Activated T-helper 1 cell treated with anti-CD3 and anti-CD28 coated beads, Interleukin-2, amount 50 U/mL, for 16 hours (primary cell): Measurements from ENCODE around the gene CDH20.
"Not testable (repeated sequence)": the region's sequence is repeated elsewhere in the genome, so short reads cannot be mapped to it uniquely, and the experiment has no call there.

Experiments used
- DNase-seq, 2 donors: peaks; one replicate each; pipeline ENCODE4 v3.0.0-alpha.2; 2020; ENCODE audit warnings: low read depth in 1 of 2, low spot score in 1 of 2

CDH20 gene

DNA sequence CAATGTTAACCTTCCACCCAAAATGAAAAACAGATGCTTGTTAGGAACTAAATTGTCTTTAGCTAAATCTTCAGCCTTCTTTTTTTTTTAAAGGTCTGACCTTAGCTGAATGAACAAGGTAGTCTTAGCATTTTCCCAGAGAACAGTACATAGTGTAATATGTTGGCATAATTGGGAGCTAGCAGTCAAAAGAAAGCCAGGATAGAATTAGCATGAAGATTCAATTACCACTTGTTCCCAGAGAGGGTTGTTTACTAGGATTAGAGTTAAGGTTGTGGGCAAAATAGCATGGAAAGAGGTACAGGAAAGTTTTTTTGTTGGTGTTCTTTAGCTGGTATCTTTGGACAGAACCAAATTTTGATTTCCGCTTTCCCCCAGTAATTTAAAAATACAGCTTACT, 6.9 kb downstream of the CDH20 start:
- no peak for DNase-seq

DNA sequence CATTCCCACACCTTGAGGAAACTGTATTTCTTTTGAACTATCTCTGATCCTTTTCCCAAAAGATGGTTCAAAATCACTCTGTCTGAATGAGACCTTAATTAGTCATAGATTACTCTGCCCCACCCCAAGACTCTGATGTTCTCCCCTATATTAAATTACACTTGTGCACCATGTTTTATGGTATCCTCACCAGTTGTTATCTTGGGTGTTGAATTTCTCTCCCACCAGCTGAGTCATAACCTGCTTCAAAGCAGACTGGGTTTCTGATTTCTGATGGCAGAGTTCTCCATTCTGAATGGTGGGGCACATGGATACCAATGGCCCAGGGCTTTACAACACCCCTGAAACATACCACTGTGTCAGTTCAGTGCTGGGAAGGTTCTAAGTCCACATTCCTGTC, 15.0 kb downstream of the CDH20 start:
- no peak for DNase-seq

DNA sequence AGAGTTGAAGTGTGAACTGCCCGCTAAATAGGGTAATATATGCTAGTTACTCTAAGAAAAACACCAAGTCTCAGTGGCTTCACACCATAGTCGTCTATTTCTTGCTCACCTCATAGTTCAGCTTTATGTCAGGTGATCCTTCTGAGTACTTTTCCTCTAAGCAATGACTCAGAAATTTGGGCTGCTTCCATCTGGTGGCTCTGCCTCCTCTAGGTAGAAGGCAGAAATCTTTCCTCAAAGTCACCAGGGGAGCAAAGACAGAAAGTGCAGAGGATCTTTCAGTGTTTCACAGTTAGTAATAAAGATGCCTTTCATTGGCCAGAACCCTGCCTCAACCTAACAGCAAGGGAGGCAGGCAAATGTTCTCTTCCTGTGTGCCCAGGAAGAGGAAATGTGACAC, 17.3 kb downstream of the CDH20 start:
- no peak for DNase-seq

DNA sequence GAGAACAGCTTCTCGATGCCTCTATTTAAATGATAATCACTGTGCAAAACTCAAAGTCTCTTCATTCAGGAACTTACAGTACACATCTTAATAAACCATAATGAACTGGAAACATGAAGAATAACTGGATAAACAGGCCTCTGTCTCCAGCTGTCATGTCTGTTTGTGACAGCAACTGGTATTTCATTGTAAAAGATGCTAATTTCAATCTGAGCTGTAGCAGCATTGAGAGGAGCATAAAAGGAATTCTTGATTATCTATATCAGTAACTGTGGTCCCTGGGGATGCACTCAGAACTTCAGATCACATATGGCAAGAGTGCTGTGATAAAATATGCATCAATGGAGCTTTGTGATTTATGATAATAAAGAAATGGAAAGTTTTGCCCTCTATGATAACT, 18.8 kb downstream of the CDH20 start:
- DNase-seq: no peak

DNA sequence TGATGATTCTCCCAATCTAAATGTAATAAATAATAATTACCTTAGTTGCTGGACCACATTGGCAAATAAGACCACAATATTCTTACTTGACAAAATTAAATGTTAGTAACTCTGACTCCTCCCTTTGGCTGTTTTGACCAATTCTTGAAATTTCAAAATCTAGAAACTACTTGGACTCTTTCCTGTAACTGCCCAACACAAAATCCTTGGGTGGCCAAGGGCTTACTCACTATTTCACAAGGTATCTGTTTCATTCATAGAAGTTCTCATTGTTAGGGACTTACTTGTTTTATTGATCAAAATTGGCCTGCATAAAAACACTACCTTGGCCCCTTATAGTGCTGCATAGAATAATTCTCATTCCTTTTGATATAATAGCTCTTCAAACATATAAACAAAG, 19.4 kb downstream of the CDH20 start:
- no peak for DNase-seq

DNA sequence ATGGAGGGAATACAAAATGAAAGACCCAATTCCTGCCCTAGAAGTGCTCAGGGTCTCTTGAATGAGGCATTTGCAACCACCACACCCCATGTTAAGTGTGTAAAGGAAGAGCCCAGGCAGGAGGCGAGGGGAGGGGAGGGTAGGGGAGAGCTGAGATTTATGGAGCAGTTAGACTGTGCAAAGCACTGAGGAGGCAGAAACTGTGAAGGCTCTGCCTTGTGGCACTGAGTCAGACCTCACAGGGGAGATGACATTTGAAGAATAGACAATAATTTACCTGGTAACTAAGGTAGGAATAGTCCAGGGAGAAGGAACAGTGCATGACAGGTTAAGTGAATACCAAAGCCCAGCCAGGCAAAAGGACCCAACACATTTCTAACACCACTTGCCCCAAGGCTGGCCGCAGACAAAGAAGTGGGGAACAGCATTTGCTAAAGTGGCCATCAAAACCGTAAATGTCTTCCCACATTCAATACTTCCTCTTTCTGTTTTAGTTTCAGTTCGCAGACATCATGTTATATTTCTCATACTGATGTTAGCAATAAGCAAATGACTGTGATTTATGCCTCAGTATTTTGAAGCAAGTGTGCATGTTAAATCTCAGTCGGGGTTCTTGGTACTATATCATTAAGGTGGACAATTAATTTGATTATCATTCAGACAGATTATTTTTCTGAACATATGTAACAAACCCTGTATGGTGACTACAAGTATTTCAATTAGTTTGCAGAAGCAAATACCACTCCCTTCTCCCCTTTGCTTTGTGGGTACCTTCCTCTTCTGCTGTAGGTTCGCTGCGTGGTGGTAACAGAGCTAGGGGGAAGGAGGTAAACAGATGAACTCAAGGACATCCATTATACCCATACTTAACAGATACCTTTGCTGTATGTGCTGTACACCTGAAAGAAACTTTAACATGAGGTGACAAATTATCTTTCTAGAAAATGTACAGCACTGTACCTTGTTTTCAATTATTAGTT, 27.5 kb downstream of the CDH20 start:
- no peak for DNase-seq

DNA sequence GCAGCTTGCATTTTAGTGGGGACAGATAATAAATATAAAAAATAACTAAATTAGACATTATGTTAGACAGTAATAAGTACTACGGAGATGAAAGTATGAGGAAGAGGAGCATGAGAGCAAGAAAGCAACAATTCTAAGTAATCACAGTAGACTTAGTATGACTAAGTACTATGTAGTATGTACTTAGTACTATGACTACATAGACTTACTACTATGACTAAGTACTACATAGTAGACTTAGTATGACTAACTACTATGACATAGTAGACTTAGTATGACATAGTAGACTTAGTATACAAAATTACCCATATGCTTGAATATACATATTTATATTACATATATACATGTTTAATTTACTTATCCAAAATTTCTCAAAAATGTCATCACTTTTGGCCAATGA, 29.3 kb downstream of the CDH20 start:
- DNase-seq: no peak

DNA sequence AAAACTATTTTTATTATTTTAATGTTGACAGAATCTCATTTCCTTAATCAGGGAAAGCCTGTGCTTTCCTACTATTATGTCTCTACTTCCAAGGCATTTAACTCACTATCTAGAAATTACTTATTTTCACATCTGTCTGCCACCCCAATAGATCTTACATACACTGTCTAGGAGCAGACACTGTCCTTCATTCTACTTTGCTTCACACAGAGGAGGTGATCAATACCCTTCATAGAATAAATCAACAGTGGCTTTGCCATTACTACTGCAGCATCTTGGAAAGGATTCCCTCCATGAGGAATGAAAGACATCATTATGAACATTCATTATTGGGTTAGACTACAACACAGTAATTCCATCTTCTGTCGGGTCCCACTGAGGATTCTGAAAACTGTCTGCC, 31.7 kb downstream of the CDH20 start:
- DNase-seq: no peak

DNA sequence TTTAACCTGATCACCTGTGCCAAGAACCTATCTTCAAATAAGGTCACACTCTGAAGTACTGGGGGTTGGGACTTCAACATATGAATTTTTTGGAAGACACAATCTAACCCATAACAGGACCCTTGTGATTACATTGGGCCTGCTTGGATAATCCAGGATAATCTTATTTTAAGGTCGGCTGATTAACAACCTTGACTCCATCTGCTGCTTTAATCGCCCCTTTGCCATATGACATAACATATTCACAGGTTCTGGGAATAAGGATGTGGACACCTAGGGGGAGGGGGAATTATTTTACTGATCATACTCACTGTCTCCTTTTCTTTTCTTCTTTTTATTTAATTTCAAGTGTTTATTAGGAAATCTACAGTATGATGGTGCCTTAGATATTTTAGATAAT, 34.8 kb downstream of the CDH20 start:
- DNase-seq: no peak

DNA sequence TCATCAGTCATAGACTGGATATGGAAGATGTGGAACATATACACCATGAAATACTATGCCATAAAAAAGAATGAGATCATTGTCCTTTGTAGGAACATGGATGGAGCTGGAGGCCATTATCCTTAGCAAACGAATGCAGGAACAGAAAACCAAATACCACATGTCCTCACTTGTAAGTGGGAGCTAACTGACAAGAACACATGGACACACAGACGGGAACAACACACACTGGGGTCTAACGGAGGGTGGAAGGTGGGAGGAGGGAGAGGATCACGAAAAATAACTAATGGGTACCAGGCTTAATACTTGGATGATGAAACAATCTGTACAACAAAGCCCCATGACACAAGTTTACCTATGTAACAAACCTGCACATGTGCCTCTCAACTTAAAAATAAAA, 36.4 kb downstream of the CDH20 start:
- DNase-seq: not testable (repeated sequence)

DNA sequence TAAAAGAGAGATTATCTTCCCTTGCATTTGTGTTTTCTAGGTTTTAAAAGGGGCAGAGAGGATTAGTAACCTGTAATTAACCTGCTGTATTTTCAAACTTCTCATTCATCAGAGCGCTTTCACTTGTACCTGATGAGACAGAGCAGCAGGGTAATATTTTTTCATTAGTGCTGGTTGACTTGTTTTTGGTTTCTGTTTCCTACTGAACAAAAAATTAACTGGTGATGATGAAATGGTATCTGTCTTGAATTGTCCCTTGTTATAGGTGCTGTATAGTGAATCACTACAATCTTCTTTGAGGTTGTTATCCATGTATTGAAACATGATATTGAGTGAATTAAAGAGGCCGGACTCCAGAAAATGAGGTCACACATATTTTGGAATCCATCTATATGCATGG, 37.9 kb downstream of the CDH20 start:
- no peak for DNase-seq

DNA sequence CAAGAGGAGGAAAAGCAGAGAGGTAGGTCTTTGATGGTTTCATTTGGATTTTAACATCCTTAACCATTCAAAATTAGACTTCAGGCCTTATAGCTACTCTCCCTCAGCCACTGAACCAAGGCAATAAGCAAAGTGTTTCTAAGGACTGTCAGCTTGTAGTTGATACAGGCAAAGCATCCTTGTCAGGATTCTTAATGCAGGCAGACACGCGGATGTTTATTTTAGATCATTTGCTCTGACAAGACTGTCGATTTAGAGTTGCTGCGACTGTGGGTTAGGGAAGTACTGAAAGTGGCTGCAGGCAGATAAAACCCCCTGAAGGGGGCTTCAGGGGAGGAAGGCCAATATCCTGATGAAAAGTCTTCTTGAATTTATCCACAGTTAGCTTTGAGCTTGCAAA, 46.6 kb downstream of the CDH20 start:
- no peak for DNase-seq

DNA sequence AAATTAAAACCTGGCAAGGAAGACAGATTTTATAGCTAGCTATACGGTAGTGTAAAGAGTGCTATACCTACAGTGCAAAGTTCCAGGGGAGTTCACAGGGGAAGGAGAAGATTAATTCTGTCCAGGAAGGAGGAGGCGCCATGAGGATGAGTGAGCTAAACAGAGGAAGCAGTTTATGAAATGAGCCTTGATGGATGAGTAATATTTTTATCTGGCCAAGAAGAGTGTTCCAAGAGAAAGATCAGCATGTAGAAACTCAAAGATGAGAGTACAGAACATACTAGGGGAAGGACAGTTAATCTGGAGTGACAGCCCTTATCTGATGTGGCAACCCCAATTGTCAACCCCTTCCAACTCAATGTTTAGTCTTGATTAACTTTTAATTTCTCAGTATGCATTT, 54.8 kb downstream of the CDH20 start:
- no peak for DNase-seq

DNA sequence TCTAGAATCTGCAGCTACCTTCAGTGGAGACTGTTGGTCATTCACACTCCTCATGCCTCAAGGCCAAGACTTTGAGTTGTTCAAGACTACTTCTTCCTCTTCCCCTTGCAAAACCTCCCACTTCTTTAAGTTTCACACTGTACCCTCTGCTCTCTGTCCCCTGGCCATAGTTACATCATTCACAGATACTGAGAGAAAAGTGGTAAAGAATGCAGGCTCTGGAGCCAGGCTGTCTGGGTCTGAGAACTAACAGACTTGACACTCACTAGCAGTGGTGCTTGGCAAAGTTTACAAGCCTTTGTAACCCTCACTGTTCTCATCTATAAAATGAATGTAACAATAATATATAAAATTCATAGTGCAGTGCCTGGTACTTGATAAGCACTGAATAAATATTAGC, 61.8 kb downstream of the CDH20 start:
- no peak for DNase-seq

DNA sequence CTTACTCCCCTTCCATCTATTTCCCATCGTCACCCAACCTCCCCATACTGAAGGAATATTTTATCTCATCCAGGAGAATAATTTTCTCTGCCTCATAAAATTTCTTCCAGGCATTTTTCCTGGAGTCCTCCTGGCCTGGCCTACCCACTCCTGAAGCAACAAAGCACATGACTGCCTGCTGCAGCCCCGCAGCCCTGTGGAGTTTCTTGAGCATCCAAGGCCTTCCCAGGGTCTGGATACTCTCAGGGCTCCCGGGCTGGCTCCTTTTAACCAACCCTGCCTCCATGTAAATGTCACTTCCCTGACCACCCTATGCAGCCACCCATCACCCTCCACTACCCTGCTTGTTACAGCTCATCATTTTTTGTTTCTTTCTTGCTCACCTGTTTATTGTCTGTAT, 64.0 kb downstream of the CDH20 start:
- no peak for DNase-seq

DNA sequence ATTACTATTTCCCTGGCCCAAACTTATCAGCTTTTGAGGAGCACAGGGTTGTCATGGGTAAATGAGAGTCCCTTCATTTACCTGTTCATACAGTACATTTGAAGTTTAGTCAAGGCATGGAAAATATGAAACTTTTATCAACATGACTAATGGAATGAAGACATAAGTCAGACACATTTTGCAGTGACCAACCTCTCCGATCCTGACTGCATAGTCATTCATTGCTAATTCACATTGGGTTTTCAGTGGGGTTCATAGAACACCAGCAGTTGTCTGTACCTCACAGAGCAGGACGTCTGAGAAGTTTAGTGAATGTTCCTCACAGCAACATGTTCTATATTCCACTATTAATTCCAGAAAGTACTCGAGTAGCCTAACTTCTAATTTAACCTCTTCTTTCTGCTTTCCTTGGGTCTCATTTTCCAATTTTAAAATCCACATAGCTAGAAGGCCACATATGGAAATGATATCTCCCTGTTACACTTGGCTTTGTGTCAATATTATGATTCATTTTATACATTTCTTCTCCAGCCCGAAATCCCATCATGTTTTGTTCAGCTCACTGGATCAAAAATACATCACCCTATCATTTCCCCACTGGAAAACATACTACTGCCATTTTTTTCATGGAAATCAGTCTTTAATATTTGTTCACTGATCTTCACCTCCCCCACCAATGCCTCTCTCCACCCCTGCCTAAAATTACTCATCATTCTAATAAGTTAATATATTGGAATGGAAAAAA, 65.9 kb downstream of the CDH20 start:
- no peak for DNase-seq

DNA sequence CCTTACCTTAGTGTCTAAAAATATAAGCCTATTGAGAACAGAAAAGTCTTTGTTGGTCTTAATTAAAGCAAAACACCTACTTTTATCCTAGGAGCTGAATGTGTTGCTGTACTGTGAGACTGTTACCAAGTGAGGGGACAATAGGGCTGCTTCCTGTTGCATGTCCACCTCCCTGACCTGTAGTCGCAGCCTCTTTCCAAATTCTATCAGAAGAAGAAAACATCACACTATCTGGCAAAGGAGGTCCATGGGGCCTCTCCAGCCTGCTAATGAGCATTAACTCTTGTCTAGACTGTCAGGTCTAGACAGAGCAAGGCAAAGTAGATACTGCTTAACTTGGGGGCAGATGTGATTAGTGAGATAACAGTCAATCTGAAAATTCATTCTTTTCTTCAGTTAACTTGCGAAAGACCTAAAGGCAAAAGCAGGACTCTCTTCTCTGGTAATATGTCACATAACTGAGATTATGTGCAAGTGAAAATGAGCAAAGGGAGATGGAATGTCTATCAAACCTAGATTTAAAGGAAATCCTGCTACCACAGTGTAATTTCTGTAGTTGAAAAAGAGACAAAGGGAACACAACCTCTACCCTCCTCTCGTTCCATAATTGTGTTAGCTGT, 66.9 kb downstream of the CDH20 start:
- DNase-seq: no peak

DNA sequence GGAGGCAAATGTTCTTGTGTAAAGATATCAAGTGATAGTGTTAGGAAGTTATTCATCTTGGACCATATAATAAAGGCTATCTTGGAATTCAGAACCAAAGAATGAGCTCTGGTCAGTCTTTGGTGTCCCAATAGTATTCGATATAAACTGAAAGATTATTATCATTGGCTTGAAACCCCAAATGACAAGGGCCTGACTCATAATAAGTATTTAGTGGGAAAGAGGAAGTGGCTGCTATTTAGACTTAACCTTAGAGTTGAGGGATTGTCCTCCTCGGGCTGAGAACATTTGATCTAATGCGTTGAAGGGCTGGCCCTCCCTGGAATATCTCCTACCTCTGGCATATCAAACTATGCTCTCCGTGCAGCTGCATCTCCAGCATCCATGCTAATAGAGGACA, 67.5 kb downstream of the CDH20 start:
- DNase-seq: no peak

DNA sequence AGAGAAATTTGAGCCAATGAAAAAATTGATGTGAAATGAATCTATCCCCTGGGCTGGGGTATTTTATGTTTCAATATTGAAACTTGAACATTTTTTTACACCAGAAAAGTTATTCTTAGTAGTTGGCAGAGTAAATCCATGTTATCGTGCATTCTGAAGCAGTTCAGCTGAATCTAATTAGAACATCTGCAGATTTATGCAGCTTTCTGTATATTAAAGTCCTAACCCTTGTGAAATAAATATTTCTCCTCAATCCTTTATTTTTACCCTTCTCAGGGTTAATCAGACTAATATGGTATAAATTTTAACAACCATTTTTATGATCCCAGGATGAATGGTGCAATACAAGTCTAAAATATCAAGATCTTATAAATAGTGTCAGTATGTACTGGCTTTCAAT, 69.5 kb downstream of the CDH20 start:
- no peak for DNase-seq

DNA sequence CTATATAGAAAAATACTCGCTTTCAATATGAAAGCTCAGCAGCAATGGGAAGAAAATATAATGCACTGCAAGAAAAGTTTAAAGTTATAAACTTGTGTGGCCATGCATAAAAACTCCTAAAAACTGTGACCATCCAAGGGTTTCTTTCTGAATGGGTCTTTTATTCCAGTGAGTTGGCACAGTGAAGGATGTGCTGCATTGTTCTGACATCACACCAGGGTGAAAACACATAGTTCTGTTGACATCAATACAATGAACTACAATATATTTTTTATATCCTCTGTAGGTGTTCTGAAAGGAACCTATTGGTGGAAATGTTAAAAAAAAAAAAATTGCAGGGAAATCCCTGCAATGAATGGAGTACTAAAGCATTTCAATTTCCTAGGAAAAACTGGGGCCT, 80.2 kb downstream of the CDH20 start:
- DNase-seq: no peak

DNA sequence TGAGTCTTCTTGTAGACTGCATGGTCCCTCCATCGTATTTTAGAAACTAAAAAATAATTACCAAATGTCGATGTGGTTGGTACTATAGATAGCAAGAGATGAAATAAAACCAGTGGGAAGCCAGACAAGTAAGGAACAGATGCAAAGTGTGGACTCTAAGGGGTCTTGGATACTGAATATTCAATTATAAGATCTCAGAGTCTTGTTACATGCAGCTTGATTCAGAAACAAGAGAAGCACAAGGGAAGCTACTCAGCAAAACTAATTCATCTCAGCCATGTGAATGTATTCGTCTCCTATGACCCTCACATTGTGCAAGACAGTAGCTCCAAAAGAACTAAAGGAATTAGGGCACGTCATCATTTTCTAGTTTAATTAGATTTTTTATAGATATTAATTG, 80.9 kb downstream of the CDH20 start:
- DNase-seq: no peak

DNA sequence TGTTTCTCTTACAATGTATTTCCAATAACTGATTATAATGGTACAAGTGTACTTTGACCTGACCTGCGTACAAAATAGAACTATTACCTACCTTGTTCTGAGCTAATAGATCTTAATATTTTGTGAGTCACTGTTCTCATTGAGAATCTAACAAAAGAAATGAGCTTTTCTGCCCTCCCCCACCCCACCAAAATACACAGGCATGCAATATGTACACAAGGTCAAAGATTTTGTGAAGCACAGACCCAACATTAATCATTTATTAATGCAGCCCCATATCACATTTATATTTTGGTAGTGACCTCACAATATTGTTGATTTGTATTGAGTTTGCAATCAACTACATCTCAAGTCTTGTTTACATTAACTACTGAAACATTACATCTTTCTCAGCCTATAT, 86.5 kb downstream of the CDH20 start:
- no peak for DNase-seq
